NCI-H2029 (cell line): ENCODE measurements around the gene RARB.

ENCODE experiments used
- DNase-seq: peaks from one replicate; lab custom pipeline; 2025; lab: John Stamatoyannopoulos, UW

Gene RARB

GRCh38 chr3:25604107-25604805 is 176.2 kb downstream of the RARB start:
- no peak for DNase-seq

GRCh38 chr3:25610167-25610566 is 182.1 kb downstream of the RARB start:
- DNase-seq = no peak

- no peak for DNase-seq
Measured at GRCh38 chr3:25610779-25611178, 182.7 kb downstream of the RARB start.

GRCh38 chr3:25611193-25611592 is 183.1 kb downstream of the RARB start:
- no peak for DNase-seq

- DNase-seq = no peak
Measured at GRCh38 chr3:25618028-25618427, 190.0 kb downstream of the RARB start.

GRCh38 chr3:25619382-25619781 is 191.3 kb downstream of the RARB start:
- no peak for DNase-seq

GRCh38 chr3:25620493-25620892 is 192.4 kb downstream of the RARB start:
- no peak for DNase-seq

GRCh38 chr3:25621087-25621486 is 193.0 kb downstream of the RARB start:
- DNase-seq = no peak

GRCh38 chr3:25631989-25632388 is 203.9 kb downstream of the RARB start:
- no peak for DNase-seq

GRCh38 chr3:25633919-25634318 is 205.9 kb downstream of the RARB start:
- DNase-seq = no peak

GRCh38 chr3:25635038-25635437 is 207.0 kb downstream of the RARB start:
- no peak for DNase-seq
